GM19438 (cell line): ENCODE data around the gene CEP70.
"Not testable (repeated sequence)": the region's sequence is repeated elsewhere in the genome, so short reads cannot be mapped to it uniquely, and the experiment has no call there.

Experiments
- ATAC-seq: cut with Tn5 transposase; IDR thresholded peaks from one replicate; pipeline ENCODE4 v1.9.1; 2021; ENCODE audit warnings: low read depth; ENCODE audit not compliant: unreplicated experiment

Gene CEP70

GRCh38 chr3:138594150-138594934, at the start of gene CEP70:
TSS of gene CEP70 (minus strand) at chr3:138594260. CDS start at chr3:138572927, 21,333 bp downstream.
- ATAC-seq: peak; percentile 85

GRCh38 chr3:138642927-138643253, 48.8 kb upstream of the CEP70 start:
- no peak for ATAC-seq

GRCh38 chr3:138642226-138642926, 48.3 kb upstream of the CEP70 start:
- no peak for ATAC-seq

GRCh38 chr3:138640537-138640936, 46.5 kb upstream of the CEP70 start:
- no peak for ATAC-seq

GRCh38 chr3:138638641-138639040, 44.6 kb upstream of the CEP70 start:
- no peak for ATAC-seq

GRCh38 chr3:138629526-138629925, 35.5 kb upstream of the CEP70 start:
- no peak for ATAC-seq

- ATAC-seq: no peak
Observed at GRCh38 chr3:138625707-138626365, 31.8 kb upstream of the CEP70 start.

- no peak for ATAC-seq
Observed at GRCh38 chr3:138624518-138624917, 30.5 kb upstream of the CEP70 start.

- no peak for ATAC-seq
Observed at GRCh38 chr3:138620431-138620830, 26.4 kb upstream of the CEP70 start.

- ATAC-seq: no peak
Observed at GRCh38 chr3:138615462-138615861, 21.4 kb upstream of the CEP70 start.

- no peak for ATAC-seq
Observed at GRCh38 chr3:138609898-138610266, 15.8 kb upstream of the CEP70 start.

GRCh38 chr3:138608322-138609135, 14.5 kb upstream of the CEP70 start, which contains the start of gene FAIM:
TSS of gene FAIM (plus strand) at chr3:138608771. CDS start at chr3:138619727, 10,956 bp downstream.
- ATAC-seq: peak; percentile 71

- not testable (repeated sequence) for ATAC-seq
Observed at GRCh38 chr3:138604106-138604595, 10.1 kb upstream of the CEP70 start.

- not testable (repeated sequence) for ATAC-seq
Observed at GRCh38 chr3:138601661-138602060, 7.6 kb upstream of the CEP70 start.

- ATAC-seq: no peak
Observed at GRCh38 chr3:138600100-138600745, 6.2 kb upstream of the CEP70 start.

GRCh38 chr3:138598534-138598933, 4.5 kb upstream of the CEP70 start:
- ATAC-seq: no peak

- not testable (repeated sequence) for ATAC-seq
Observed at GRCh38 chr3:138597186-138597976, 3.3 kb upstream of the CEP70 start.

- peak; percentile 20 for ATAC-seq
Observed at GRCh38 chr3:138594935-138595610, 1.0 kb upstream of the CEP70 start.
